GM23248 (cell line): ENCODE data around the gene SNX4. TPM values are rescaled to one million over a fixed set of nuclear protein-coding genes. Genes with fewer than 3 reads are reported as not detected.
"Not testable (repeated sequence)": the region's sequence is repeated elsewhere in the genome, so short reads cannot be mapped to it uniquely, and the experiment has no call there.

Experiments used
- DNase-seq: peaks from one replicate; pipeline ENCODE4 v3.0.0-alpha.2; 2015
- H2AFZ ChIP-seq: fragments of 200-600 bp; sonication (generic); 2 replicates; pipeline ENCODE4 v1.6.1; 2016; ENCODE audit warnings: antibody characterized with exemption
- H3F3A ChIP-seq: fragments of 200-600 bp; sonication (generic); 2 replicates; pipeline ENCODE4 v1.6.1; 2016; ENCODE audit warnings: mild to moderate bottlenecking, antibody characterized with exemption, mixed run types; ENCODE audit not compliant: insufficient read depth
- H3K27ac ChIP-seq: fragments of 200-600 bp; sonication (generic); 2 replicates; pipeline ENCODE4 v1.5.1; 2016; ENCODE audit warnings: mild to moderate bottlenecking
- H3K27me3 ChIP-seq: fragments of 200-600 bp; sonication (generic); replicated peaks from 2 replicates; pipeline ENCODE4 v1.6.1; 2016; ENCODE audit warnings: mild to moderate bottlenecking; ENCODE audit not compliant: insufficient read depth
- H3K36me3 ChIP-seq: fragments of 200-600 bp; sonication (generic); 2 replicates; pipeline ENCODE4 v1.6.1; 2016; ENCODE audit warnings: low read depth, mild to moderate bottlenecking
- H3K4me1 ChIP-seq: fragments of 200-600 bp; sonication (generic); 2 replicates; pipeline ENCODE4 v1.6.1; 2016; ENCODE audit warnings: mild to moderate bottlenecking; ENCODE audit not compliant: insufficient read depth
- H3K4me2 ChIP-seq: fragments of 200-600 bp; sonication (generic); one replicate; pipeline ENCODE4 v1.6.1; 2016; ENCODE audit warnings: mild to moderate bottlenecking; ENCODE audit not compliant: unreplicated experiment
- H3K4me3 ChIP-seq: fragments of 200-600 bp; sonication (generic); 2 replicates; pipeline ENCODE4 v1.5.1; 2016; ENCODE audit warnings: mild to moderate bottlenecking
- H3K79me2 ChIP-seq: fragments of 200-600 bp; sonication (generic); 2 replicates; pipeline ENCODE4 v1.6.1; 2016; ENCODE audit warnings: mild to moderate bottlenecking; ENCODE audit not compliant: insufficient read depth
- H3K9ac ChIP-seq: fragments of 200-600 bp; sonication (generic); 2 replicates; pipeline ENCODE4 v1.6.1; 2016; ENCODE audit warnings: mild to moderate bottlenecking
- H3K9me2 ChIP-seq: fragments of 200-600 bp; sonication (generic); 2 replicates; pipeline ENCODE4 v1.6.1; 2016; ENCODE audit warnings: mixed run types, mild to moderate bottlenecking, moderate library complexity; ENCODE audit not compliant: insufficient read depth
- H3K9me3 ChIP-seq: fragments of 200-600 bp; sonication (generic); one replicate; pipeline ENCODE4 v1.6.1; 2017; ENCODE audit warnings: low read depth
- H4K20me1 ChIP-seq: fragments of 200-600 bp; sonication (generic); 2 replicates; pipeline ENCODE4 v1.6.0; 2016; ENCODE audit not compliant: insufficient read depth
- EZH2 ChIP-seq: fragments of 200-600 bp; sonication (generic); IDR thresholded peaks from 2 replicates; pipeline ENCODE4 v1.6.1; 2018; ENCODE audit warnings: antibody characterized with exemption, mild to moderate bottlenecking; ENCODE audit not compliant: insufficient read depth, poor library complexity, severe bottlenecking
- EZH2phosphoT487 ChIP-seq: fragments of 200-600 bp; sonication (generic); IDR thresholded peaks from 2 replicates; pipeline ENCODE4 v1.6.1; 2018; ENCODE audit warnings: antibody characterized with exemption, moderate library complexity, mild to moderate bottlenecking, low read depth; ENCODE audit not compliant: insufficient read depth
- WGBS, 2 experiments: methylation state at CpG; one replicate each; pipeline ENCODE4 v1.1.6; 2015 to 2017; ENCODE audit warnings: low lambda C conversion rate in 2 of 2, low coverage in 1 of 2; ENCODE audit errors: missing lambda C conversion rate in 2 of 2; 5-methylcytosine and 5-hydroxymethylcytosine counted together
- in situ Hi-C: fragments of 300-500 bp; cut with MboI; formaldehyde crosslinking; loops from 2 replicates; pipeline ENCODE4 v1.15.0; 2020
- polyA plus RNA-seq: library from polyadenylated mRNA; unstranded; fragments of >200 nt; fragmentation: Nextera tagmentation; extraction: Ambion mirVana; gene quantifications from 2 replicates; pipeline ENCODE4 v1.2.1, GENCODE V29; 2016
- total RNA-seq: library from RNA; depleted of rRNA; stranded (reverse); fragments of >200 nt; shearing (Covaris generic); gene quantifications from 2 replicates; pipeline ENCODE4 v1.2.3, GENCODE V29; 2014

Gene SNX4
- total and polyA plus RNA-seq, 2 experiments from 2014 or later, result 27.6 to 28.4 TPM

GRCh38 chr3:125418306-125418705, 101.7 kb downstream of the SNX4 start:
- in situ Hi-C loops, result no loop called here
- Histone ChIP-seq H3K4me1 (no peaks in the 10 kb centered on the region), H3F3A (no peaks in the 10 kb centered on the region), H3K79me2 (no peaks in the 10 kb centered on the region), H3K9me3 (no peaks in the 10 kb centered on the region), H3K4me2 (no peak overlapping the region), H4K20me1 (no peaks in the 10 kb centered on the region), H3K27ac (no peak overlapping the region), H3K9ac (no peak overlapping the region), H3K36me3 (no peaks in the 10 kb centered on the region), H3K27me3 (no peaks in the 10 kb centered on the region), H3K4me3 (no peak overlapping the region), H2AFZ (no peak overlapping the region), H3K9me2 (no peaks in the 10 kb centered on the region)
- WGBS, 2 experiments, result 41 to 53% methylated on average over 4 of the region's 4 CpGs
- peak; percentile 39 for DNase-seq
- TF ChIP-seq EZH2phosphoT487, result no peak

GRCh38 chr3:125416235-125416634, 103.8 kb downstream of the SNX4 start:
- no peak for DNase-seq
- no peaks in the 10 kb centered on the region for H3K9me3 ChIP-seq
- no peaks in the 10 kb centered on the region for H3K79me2 ChIP-seq
- WGBS, 2 experiments, result 76 to 79% methylated on average over 3 of the region's 3 CpGs
- H2AFZ ChIP-seq, result no peak overlapping the region
- H3F3A ChIP-seq, result no peaks in the 10 kb centered on the region
- no peaks in the 10 kb centered on the region for H3K27me3 ChIP-seq
- in situ Hi-C loops, result no loop called here
- no peak overlapping the region for H3K4me3 ChIP-seq
- no peaks in the 10 kb centered on the region for H3K36me3 ChIP-seq
- no peak overlapping the region for H3K4me2 ChIP-seq
- H3K9ac ChIP-seq, result no peak overlapping the region
- H3K9me2 ChIP-seq, result no peaks in the 10 kb centered on the region
- TF ChIP-seq EZH2phosphoT487 (no peak), EZH2 (no peak)
- no peak overlapping the region for H3K27ac ChIP-seq
- H3K4me1 ChIP-seq, result no peaks in the 10 kb centered on the region
- no peaks in the 10 kb centered on the region for H4K20me1 ChIP-seq

GRCh38 chr3:125414669-125415068, 105.3 kb downstream of the SNX4 start:
- Histone ChIP-seq H3F3A (no peaks in the 10 kb centered on the region), H3K4me3 (no peak overlapping the region), H3K9me3 (no peaks in the 10 kb centered on the region), H3K4me2 (no peak overlapping the region), H3K9me2 (no peaks in the 10 kb centered on the region), H3K27ac (no peak overlapping the region), H3K9ac (no peak overlapping the region), H4K20me1 (no peaks in the 10 kb centered on the region), H3K79me2 (no peaks in the 10 kb centered on the region), H2AFZ (no peak overlapping the region), H3K4me1 (no peaks in the 10 kb centered on the region), H3K27me3 (0 out of 2 replicates have a peak, but pooled peaks cover 2% of the 10 kb centered on the region), H3K36me3 (no peaks in the 10 kb centered on the region)
- no peak for DNase-seq
- in situ Hi-C loops, result no loop called here
- TF ChIP-seq EZH2 (no peak), EZH2phosphoT487 (no peak)
- WGBS, 2 experiments, result 38 to 48% methylated on average over 8 of the region's 8 CpGs

GRCh38 chr3:125410922-125411321, 109.1 kb downstream of the SNX4 start:
- Histone ChIP-seq H4K20me1 (no peaks in the 10 kb centered on the region), H3F3A (no peaks in the 10 kb centered on the region)

GRCh38 chr3:125406070-125406469, 113.9 kb downstream of the SNX4 start:
- H3K36me3 ChIP-seq, result no peaks in the 10 kb centered on the region
- in situ Hi-C loops, result no loop called here
- 0 out of 2 replicates have a peak, but pooled peaks cover 4% of the 10 kb centered on the region for H3F3A ChIP-seq
- H3K4me1 ChIP-seq, result peaks cover 8% of the 10 kb centered on the region
- H3K27ac ChIP-seq, result no peak overlapping the region
- no peaks in the 10 kb centered on the region for H3K79me2 ChIP-seq
- no peak for TF ChIP-seq EZH2
- no peak for TF ChIP-seq EZH2phosphoT487
- H2AFZ ChIP-seq, result no peak overlapping the region
- H3K27me3 ChIP-seq, result 0 out of 2 replicates have a peak, but pooled peaks cover 5% of the 10 kb centered on the region
- H3K4me2 ChIP-seq, result no peak overlapping the region
- no peaks in the 10 kb centered on the region for H3K9me2 ChIP-seq
- H3K4me3 ChIP-seq, result no peak overlapping the region
- H3K9me3 ChIP-seq, result no peaks in the 10 kb centered on the region
- H4K20me1 ChIP-seq, result no peaks in the 10 kb centered on the region
- no peak for DNase-seq
- H3K9ac ChIP-seq, result no peak overlapping the region
- 77 to 84% methylated on average over 2 of the region's 2 CpGs for WGBS, 2 experiments

More at GRCh38 chr3:125410922-125411321, 109.1 kb downstream of the SNX4 start:
- H3K4me3 ChIP-seq, result no peak overlapping the region
- H3K27ac ChIP-seq, result no peak overlapping the region
- 61 to 65% methylated on average over 6 of the region's 6 CpGs for WGBS, 2 experiments
- H3K79me2 ChIP-seq, result no peaks in the 10 kb centered on the region
- no peaks in the 10 kb centered on the region for H3K9me3 ChIP-seq
- H3K36me3 ChIP-seq, result no peaks in the 10 kb centered on the region
- H3K4me1 ChIP-seq, result no peaks in the 10 kb centered on the region
- no peaks in the 10 kb centered on the region for H3K9me2 ChIP-seq
- no peak overlapping the region for H2AFZ ChIP-seq
- H3K4me2 ChIP-seq, result no peak overlapping the region
- in situ Hi-C loops, result no loop called here
- no peak overlapping the region for H3K9ac ChIP-seq
- 0 out of 2 replicates have a peak, but pooled peaks cover 5% of the 10 kb centered on the region for H3K27me3 ChIP-seq
- no peak for TF ChIP-seq EZH2
- no peak for TF ChIP-seq EZH2phosphoT487
- no peak for DNase-seq

GRCh38 chr3:125405515-125405914, 114.5 kb downstream of the SNX4 start:
- H2AFZ ChIP-seq, H3K27me3 ChIP-seq, H4K20me1 ChIP-seq, H3K36me3 ChIP-seq, H3K27ac ChIP-seq, H3K9me2 ChIP-seq, H3K9me3 ChIP-seq, H3K79me2 ChIP-seq, DNase-seq, H3K9ac ChIP-seq, H3F3A ChIP-seq, in situ Hi-C loops, H3K4me3 ChIP-seq, H3K4me2 ChIP-seq: not testable (repeated sequence)
- peaks cover 13% of the 10 kb centered on the region for H3K4me1 ChIP-seq
- 91 to 93% methylated on average over 4 of the region's 4 CpGs for WGBS, 2 experiments
